Immature natural killer cell (primary cell): ENCODE measurements around the gene EPB41L2. TPM values are rescaled to one million over a fixed set of nuclear protein-coding genes. Genes with fewer than 3 reads are reported as not detected.
A peak's percentile ranks its signal among the peaks of the same experiment; 100 is the strongest.
"Not testable (repeated sequence)": the region's sequence is repeated elsewhere in the genome, so short reads cannot be mapped to it uniquely, and the experiment has no call there.

Experiments
- DNase-seq, 3 donors: peaks; one replicate each; pipeline ENCODE4 v3.0.0; 2022; ENCODE audit warnings: mixed read lengths in 1 of 3
- H3K27ac Mint-ChIP-seq, 6 donors: one replicate each; pipeline ENCODE4 v1.8.0; 2020; ENCODE audit warnings: mixed read lengths in 6 of 6, mild to moderate bottlenecking in 5 of 6, inconsistent platforms in 4 of 6, moderate library complexity in 3 of 6
- H3K27me3 Mint-ChIP-seq, 3 donors: one replicate each; pipeline ENCODE4 v1.8.0; 2020 to 2021; ENCODE audit warnings: low read depth in 3 of 3, mild to moderate bottlenecking in 3 of 3, mixed read lengths in 3 of 3, moderate library complexity in 3 of 3, inconsistent platforms in 1 of 3
- H3K36me3 Mint-ChIP-seq, 3 donors: one replicate each; pipeline ENCODE4 v1.8.0; 2020; ENCODE audit warnings: mixed read lengths in 3 of 3, inconsistent platforms in 2 of 3, mild to moderate bottlenecking in 2 of 3
- H3K4me1 Mint-ChIP-seq, 2 donors: one replicate each; pipeline ENCODE4 v1.8.0; 2020; ENCODE audit warnings: inconsistent platforms in 2 of 2, mild to moderate bottlenecking in 2 of 2, mixed read lengths in 2 of 2, moderate library complexity in 1 of 2
- H3K4me3 Mint-ChIP-seq, 5 donors: one replicate each; pipeline ENCODE4 v1.8.0; 2020; ENCODE audit warnings: mild to moderate bottlenecking in 5 of 5, mixed read lengths in 5 of 5, inconsistent platforms in 3 of 5, moderate library complexity in 3 of 5
- H3K9me3 Mint-ChIP-seq, 6 donors: one replicate each; pipeline ENCODE4 v1.8.0; 2020; ENCODE audit warnings: mild to moderate bottlenecking in 6 of 6, mixed read lengths in 6 of 6, inconsistent platforms in 4 of 6, moderate library complexity in 3 of 6
- polyA plus RNA-seq, 3 donors: library from polyadenylated mRNA; unstranded; fragments of 300-500 nt; fragmentation: Illumina TruSeq; gene quantifications; one replicate each; pipeline ENCODE4 v1.2.3, GENCODE V29; 2021

EPB41L2 gene
- 1 to 10 TPM in 1 of 3 donors, under 1 TPM in 1, not detected in 1; 0.81 to 1.3 TPM for polyA plus RNA-seq

- Mint-ChIP-seq H3K9me3 (no peaks in the 10 kb centered on the region), H3K27ac (peak within 1 kb of the TSS in 4 of 6 donors; percentile 26 to 70 (median 40)), H3K4me1 (peaks cover 17 to 20% of the 10 kb centered on the region in 2 donors), H3K27me3 (peaks cover 3 to 5% (median 5%) of the 10 kb centered on the region in 3 donors), H3K36me3 (no peaks in the 10 kb centered on the region), H3K4me3 (peak within 1 kb of the TSS; percentile 76 to 86 (median 83))
- DNase-seq, result peak; percentile 74 to 79 (median 74)
These were observed at the start of gene EPB41L2 for GRCh38 chr6:131063028-131063763. TSS of gene EPB41L2 (minus strand) at chr6:131063245. CDS start at chr6:130956485, 106,760 bp downstream.

DNA sequence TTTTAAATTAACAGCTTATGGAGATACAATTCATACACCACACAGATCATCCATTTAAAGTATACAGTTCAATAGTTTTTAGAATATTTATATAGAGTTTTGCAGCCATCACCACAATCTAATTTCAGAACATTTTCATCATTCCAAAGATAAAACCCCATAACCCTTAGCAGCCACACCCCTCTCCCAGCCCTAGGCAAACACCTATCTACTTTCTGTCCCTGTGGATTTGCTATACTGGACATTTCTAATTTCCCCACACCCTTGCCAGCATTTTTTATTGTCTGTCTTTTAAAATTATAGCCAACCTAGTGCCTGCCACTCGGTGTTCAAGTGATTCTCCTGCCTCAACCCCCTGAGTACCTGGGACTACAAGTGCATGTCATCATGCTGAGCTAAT is 49.2 kb upstream of the EPB41L2 start:
- Mint-ChIP-seq H3K27ac (no peak overlapping the region), H3K4me1 (no peaks in the 10 kb centered on the region), H3K36me3 (no peaks in the 10 kb centered on the region), H3K9me3 (no peaks in the 10 kb centered on the region), H3K4me3 (no peak overlapping the region), H3K27me3 (peaks cover 0 to 6% (median 4%) of the 10 kb centered on the region in 3 donors)
- no peak for DNase-seq

DNA sequence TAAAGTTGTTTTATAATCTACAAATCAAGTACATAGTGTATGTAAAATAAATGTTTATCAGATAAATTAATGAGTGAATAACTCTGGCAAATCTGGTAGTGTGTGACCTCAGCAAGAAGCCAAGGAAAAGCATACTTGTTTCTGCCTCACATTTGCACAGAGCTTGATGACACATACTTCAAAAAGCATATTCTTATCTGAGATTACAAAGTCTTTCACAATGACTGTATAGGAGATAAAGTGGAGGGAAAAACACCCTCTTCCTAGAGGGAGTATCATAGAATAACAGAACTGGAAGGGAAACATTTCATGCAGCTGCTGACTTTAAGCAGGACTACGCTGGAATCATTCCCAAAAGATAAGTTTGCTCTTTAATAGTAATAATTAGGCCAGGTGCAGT is 44.1 kb upstream of the EPB41L2 start:
- no peak for DNase-seq
- Mint-ChIP-seq H3K27ac (no peak overlapping the region), H3K27me3 (peaks cover 0 to 7% (median 2%) of the 10 kb centered on the region in 3 donors), H3K36me3 (no peaks in the 10 kb centered on the region), H3K4me3 (no peak overlapping the region), H3K4me1 (no peaks in the 10 kb centered on the region), H3K9me3 (no peaks in the 10 kb centered on the region)

GRCh38 chr6:131103901-131104300 is 40.9 kb upstream of the EPB41L2 start:
- Mint-ChIP-seq H3K27ac (no peak overlapping the region), H3K27me3 (peaks cover 2 to 9% (median 2%) of the 10 kb centered on the region in 3 donors), H3K9me3 (no peaks in the 10 kb centered on the region), H3K4me1 (no peaks in the 10 kb centered on the region), H3K36me3 (no peaks in the 10 kb centered on the region), H3K4me3 (no peak overlapping the region)
- no peak for DNase-seq

DNA sequence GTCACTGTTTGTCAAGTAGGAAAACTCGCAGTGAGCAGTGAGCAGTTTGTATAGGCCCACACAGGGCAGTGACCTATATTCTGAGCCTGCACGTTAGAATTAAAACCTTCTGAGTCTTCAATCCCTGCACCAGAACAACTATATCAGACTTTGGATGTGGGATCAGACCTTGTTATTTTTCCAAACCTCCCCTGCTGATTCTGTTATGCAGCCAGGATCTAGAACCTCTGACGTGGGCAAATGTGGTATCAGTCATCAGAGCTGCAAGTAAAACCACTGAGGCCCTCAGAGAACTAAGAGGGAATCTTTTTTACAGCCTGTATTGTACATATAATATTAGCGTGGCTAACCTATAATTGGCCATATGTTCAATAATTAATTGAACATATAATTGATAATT is 40.3 kb upstream of the EPB41L2 start:
- Mint-ChIP-seq H3K4me3 (no peak overlapping the region), H3K9me3 (no peaks in the 10 kb centered on the region), H3K4me1 (no peaks in the 10 kb centered on the region), H3K36me3 (no peaks in the 10 kb centered on the region), H3K27me3 (peaks cover 2 to 8% (median 2%) of the 10 kb centered on the region in 3 donors), H3K27ac (no peak overlapping the region)
- DNase-seq, result no peak

GRCh38 chr6:131101911-131102680 is 39.1 kb upstream of the EPB41L2 start:
- Mint-ChIP-seq H3K36me3 (no peaks in the 10 kb centered on the region), H3K4me1 (no peaks in the 10 kb centered on the region), H3K4me3 (no peak overlapping the region), H3K27me3 (peaks cover 2 to 5% (median 2%) of the 10 kb centered on the region in 3 donors), H3K9me3 (no peaks in the 10 kb centered on the region), H3K27ac (no peak overlapping the region)
- DNase-seq, result no peak

- no peak for DNase-seq
- H3K4me1 Mint-ChIP-seq, result no peaks in the 10 kb centered on the region
- no peaks in the 10 kb centered on the region for H3K36me3 Mint-ChIP-seq
- H3K9me3 Mint-ChIP-seq, result peaks cover 3 to 9% (median 5%) of the 10 kb centered on the region in 6 donors
- peaks cover 2 to 15% (median 8%) of the 10 kb centered on the region in 3 donors for H3K27me3 Mint-ChIP-seq
- H3K4me3 Mint-ChIP-seq, result no peak overlapping the region
- H3K27ac Mint-ChIP-seq, result no peak overlapping the region
These were observed 33.7 kb upstream of the EPB41L2 start for GRCh38 chr6:131096786-131097185.

- no peak overlapping the region for H3K27ac Mint-ChIP-seq
- DNase-seq, result no peak
- H3K4me1 Mint-ChIP-seq, result no peaks in the 10 kb centered on the region
- no peak overlapping the region for H3K4me3 Mint-ChIP-seq
- no peaks in the 10 kb centered on the region for H3K36me3 Mint-ChIP-seq
- peaks cover 0 to 26% (median 15%) of the 10 kb centered on the region in 3 donors for H3K27me3 Mint-ChIP-seq
- peaks cover 4 to 11% (median 6%) of the 10 kb centered on the region in 6 donors for H3K9me3 Mint-ChIP-seq
These were observed 30.3 kb upstream of the EPB41L2 start for GRCh38 chr6:131093334-131093733.

GRCh38 chr6:131091944-131092343 is 28.9 kb upstream of the EPB41L2 start:
- DNase-seq, H3K36me3 Mint-ChIP-seq, H3K4me3 Mint-ChIP-seq, H3K27ac Mint-ChIP-seq, H3K4me1 Mint-ChIP-seq: not testable (repeated sequence)
- H3K27me3 Mint-ChIP-seq, result peaks cover 0 to 28% (median 16%) of the 10 kb centered on the region in 3 donors
- H3K9me3 Mint-ChIP-seq, result peaks cover 4 to 14% (median 6%) of the 10 kb centered on the region in 6 donors

DNA sequence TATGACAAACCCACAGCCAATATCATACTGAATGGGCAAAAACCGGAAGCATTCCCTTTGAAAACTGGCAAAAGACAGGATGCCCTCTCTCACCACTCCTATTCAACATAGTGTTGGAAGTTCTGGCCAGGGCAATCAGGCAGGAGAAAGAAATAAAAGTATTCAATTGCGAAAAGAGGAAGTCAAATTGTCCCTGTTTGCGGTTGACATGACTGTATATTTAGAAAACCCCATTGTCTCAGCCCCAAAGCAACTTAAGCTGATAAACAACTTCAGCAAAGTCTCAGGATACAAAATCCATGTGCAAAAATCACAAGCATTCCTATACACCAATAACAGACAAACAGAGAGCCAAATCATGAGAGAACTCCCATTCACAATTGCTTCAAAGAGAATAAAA is 27.3 kb upstream of the EPB41L2 start:
- not testable (repeated sequence) for DNase-seq, H3K4me3 Mint-ChIP-seq, H3K36me3 Mint-ChIP-seq, H3K4me1 Mint-ChIP-seq, H3K27ac Mint-ChIP-seq
- Mint-ChIP-seq H3K27me3 (peaks cover 0 to 24% (median 15%) of the 10 kb centered on the region in 3 donors), H3K9me3 (peaks cover 4 to 16% (median 6%) of the 10 kb centered on the region in 6 donors)

GRCh38 chr6:131084982-131085381 is 21.9 kb upstream of the EPB41L2 start:
- DNase-seq, result no peak
- no peaks in the 10 kb centered on the region for H3K4me1 Mint-ChIP-seq
- no peaks in the 10 kb centered on the region for H3K36me3 Mint-ChIP-seq
- H3K9me3 Mint-ChIP-seq, result peaks cover 0 to 4% (median 0%) of the 10 kb centered on the region in 6 donors
- peaks cover 0 to 14% (median 8%) of the 10 kb centered on the region in 3 donors for H3K27me3 Mint-ChIP-seq
- H3K4me3 Mint-ChIP-seq, result no peak overlapping the region
- H3K27ac Mint-ChIP-seq, result no peak overlapping the region

- H3K9me3 Mint-ChIP-seq, result peaks cover 0 to 4% (median 0%) of the 10 kb centered on the region in 6 donors
- DNase-seq, result no peak
- peaks cover 0 to 5% (median 5%) of the 10 kb centered on the region in 3 donors for H3K27me3 Mint-ChIP-seq
- no peak overlapping the region for H3K4me3 Mint-ChIP-seq
- H3K4me1 Mint-ChIP-seq, result no peaks in the 10 kb centered on the region
- H3K27ac Mint-ChIP-seq, result no peak overlapping the region
- no peaks in the 10 kb centered on the region for H3K36me3 Mint-ChIP-seq
These were observed 20.6 kb upstream of the EPB41L2 start for GRCh38 chr6:131083687-131084086.

DNA sequence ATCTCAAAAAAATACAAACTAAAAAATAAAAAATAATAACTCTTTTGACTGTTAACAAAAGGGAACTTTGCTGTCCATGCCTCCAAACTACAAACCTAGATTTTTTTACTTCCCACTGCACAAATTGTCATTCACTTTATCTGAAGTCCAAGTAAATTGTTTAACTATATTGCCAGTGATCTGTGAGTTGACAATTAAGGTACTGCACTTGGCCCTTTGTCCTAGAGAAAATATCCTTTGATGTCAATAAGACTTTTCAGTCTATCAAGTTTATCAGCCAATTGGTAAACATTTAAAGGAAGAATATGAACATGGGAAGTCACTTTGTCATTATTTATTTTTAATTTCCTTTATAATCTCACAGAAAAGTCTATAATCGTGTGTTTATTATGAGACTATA is 19.3 kb upstream of the EPB41L2 start:
- Mint-ChIP-seq H3K27ac (no peak overlapping the region), H3K4me1 (no peaks in the 10 kb centered on the region)

DNA sequence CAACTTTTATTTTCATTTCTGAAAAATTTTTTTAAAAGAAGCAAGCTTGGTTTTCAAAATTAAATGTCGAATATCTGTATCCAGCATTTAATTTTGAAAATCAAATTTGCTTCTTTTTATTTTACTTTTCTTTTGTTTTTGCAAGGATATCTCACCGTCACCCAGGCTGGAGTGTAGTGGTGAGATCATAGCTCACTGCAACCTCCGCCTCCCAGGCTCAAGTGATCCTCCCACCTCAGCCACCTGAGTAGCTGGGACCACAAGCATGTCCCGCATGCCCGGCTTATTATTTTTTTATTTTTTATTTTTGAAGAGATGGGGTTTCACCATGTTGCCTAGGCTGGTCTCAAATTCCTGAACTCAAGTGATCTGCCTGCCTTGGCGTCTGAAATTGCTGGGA is 17.0 kb upstream of the EPB41L2 start:
- Mint-ChIP-seq H3K4me3 (no peak overlapping the region), H3K36me3 (no peaks in the 10 kb centered on the region), H3K4me1 (no peaks in the 10 kb centered on the region), H3K27ac (no peak overlapping the region), H3K27me3 (peaks cover 0 to 10% (median 3%) of the 10 kb centered on the region in 3 donors), H3K9me3 (no peaks in the 10 kb centered on the region)
- no peak for DNase-seq

More for the DNA sequence above, 19.3 kb upstream of the EPB41L2 start:
- no peak for DNase-seq
- Mint-ChIP-seq H3K27me3 (peaks cover 0 to 10% (median 3%) of the 10 kb centered on the region in 3 donors), H3K4me3 (no peak overlapping the region), H3K9me3 (peaks cover 0 to 2% (median 0%) of the 10 kb centered on the region in 6 donors), H3K36me3 (no peaks in the 10 kb centered on the region)
